DMS53 treated with DMSO at 0.1 percent for 48 hours (cell line): ENCODE measurements around the gene FYCO1.
A peak's percentile ranks its signal among the peaks of the same experiment; 100 is the strongest.

Experiments
- DNase-seq: peaks from one replicate; lab custom pipeline; 2025; ENCODE audit not compliant: unreplicated experiment; lab: John Stamatoyannopoulos, UW

FYCO1 gene

GRCh38 chr3:45944830-45945620 is 50.6 kb downstream of the FYCO1 start:
- DNase-seq = no peak

DNA sequence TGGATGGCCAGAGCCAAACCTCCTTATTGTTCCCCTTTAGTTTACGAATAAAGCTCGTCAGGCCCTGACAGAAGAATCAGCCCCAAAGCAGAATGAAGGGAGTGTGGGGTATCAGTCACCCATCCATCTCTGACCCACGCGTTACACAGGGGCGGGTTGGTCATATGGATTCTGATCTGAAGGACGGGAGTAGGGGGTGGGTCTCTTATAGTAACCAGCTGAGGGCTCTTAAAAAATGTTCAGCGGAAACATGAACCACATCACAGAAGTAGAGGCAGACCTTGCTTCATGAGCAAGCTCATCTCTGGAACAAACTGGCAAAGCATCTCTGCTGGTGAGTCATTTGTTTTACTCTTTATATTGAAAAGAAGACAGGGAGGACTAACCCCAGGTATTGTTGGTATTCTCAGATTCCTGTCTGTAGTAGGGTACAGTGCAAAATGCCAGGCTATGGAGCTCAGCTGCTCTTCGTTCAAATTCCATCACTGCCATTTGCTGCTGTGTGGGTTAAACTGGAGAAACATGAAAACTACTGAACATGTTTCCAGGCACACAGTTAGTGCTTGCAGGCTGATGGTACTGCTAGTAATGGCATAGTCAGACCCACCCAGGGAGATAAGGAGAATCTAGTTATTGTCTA is 52.3 kb downstream of the FYCO1 start, which contains the start of gene CXCR6:
TSS of gene CXCR6 (plus strand) at position 258 of the 640 bp plus-strand sequence. CDS start 3,018 bp downstream, outside the sequence.
- DNase-seq = no peak

DNA sequence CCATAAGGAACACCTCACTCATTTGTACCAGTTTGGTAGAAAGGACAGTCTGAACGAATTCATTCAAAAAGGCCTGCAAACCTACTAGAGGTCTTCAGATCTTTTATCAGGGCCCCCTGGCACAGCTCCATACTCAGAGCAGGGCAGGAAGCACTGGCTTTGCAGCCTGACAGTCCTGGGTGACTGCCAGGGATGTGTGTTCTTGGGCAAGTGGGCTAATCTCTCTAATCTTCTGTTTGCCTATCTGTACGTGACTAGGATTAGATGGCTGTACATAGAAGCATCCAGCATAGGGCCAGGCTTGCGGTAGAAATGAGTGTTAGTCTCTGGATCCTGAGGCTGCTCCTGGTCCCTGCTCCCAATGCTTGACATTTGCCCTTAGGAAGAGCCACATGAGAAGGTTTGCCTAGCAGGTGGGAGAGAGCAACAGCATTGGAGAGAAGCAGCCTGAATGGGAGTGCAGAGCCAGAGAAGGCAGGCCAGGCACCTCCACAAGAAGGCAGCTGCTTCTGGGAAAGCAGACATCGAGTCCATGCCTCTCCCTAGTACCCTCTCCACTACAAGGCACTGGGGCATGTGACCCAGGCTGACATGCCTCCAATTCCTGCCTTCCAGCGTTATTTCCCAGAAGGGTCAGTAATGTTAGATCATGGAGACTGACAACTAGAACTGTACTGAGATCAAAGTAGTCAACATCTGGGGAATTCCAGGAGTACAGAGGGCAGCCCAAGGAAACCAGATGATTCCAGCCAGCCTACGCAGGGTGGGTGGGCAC is 53.4 kb downstream of the FYCO1 start:
- no peak for DNase-seq

GRCh38 chr3:45940781-45941365 is 54.8 kb downstream of the FYCO1 start:
- no peak for DNase-seq

DNA sequence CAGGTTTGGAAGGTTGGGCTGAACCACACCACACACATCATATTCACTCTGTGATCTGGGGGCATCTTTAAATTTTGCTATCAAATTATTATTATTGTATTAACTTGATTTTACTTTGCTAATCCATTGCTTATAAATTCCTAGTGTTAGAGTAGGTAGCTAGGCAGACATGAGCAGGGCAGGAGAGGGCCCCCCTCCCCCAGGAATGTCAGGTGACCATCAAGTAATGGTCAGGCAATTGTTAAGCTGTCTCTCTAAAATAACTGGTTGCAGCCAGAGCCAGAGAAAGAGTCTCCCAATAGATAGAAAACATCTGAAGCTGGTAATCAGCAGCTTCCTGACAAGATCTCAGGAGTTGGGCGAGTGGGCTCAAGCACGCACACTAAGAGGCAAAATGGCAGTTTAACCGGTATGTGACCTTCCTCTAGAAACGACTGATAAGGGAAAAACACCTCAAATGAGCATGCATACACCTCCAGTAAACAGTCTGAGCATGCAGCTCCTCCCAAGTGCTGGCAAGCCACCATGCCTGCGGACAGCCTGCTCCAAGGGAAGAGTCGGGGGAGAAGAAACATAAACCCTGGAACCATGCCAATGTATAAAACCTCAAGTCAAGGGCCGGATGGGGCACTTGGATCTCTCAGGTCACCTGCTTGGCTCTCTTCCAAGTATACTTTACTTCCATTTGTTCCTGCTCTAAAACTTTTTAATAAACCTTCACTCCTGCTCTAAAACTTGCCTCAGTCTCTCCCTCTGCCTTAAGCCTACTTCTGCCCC is 55.4 kb downstream of the FYCO1 start:
- no peak for DNase-seq

GRCh38 chr3:45939341-45939771 is 56.3 kb downstream of the FYCO1 start:
- no peak for DNase-seq

GRCh38 chr3:45938864-45939263 is 56.8 kb downstream of the FYCO1 start:
- DNase-seq = peak; percentile 33

DNA sequence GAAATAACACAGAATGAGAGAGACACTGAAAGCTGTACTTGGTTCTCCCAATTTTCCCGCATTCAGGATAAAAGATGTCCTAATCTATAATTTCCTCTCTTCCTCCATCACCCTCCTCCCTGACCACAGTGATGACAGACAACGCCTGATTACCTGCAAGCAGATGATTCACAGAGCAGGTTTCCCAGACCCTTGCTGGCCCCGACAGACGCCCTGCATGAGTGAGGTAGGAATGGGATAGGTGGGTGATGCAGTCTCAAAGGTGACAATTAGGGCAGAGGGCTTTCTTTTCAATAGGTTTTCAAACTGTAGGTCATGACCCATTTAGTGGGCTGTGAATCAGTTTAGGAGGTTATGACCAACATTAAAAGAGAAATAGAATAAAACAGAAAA is 57.6 kb downstream of the FYCO1 start:
- no peak for DNase-seq

DNA sequence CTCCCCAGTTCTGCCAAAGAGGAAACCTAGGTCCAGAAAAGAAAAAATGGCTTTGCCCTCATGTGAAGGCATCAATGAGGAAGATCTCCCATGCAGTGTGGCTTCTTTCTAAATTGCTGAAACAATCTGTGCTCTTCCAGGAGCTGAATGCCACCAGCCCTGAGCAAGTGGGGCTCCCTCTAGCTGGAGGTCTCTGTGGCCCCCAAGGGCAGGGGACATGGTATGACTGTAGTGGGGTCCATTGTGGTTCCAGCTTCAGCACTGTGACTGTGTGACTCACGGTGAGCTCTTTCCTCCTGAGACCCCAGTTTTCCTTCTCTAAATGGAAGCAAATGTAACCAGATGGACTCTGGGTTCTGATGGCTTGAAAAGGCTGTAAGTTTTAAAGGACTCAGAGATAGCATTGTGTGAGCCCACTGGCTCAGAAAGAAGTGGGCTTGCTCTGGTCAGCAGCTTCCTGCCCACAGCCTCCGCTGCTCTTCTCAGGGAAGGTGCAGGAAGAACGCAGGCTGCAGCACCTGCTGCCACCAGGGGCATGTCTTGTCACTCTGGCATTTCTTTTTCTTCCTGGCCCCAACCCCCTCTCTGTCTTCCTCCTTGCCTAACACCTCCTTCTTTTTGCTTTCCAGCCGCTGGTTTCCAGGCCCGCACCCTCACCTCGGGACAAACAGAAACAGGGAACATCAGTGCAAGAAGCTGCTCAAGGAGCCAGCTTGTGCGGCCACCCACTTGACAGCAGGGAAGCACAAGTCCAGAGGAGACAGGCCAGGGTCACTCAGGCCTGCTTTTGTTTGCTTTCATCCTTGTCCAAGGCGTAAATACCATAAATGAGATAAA is 58.2 kb downstream of the FYCO1 start:
- no peak for DNase-seq

DNA sequence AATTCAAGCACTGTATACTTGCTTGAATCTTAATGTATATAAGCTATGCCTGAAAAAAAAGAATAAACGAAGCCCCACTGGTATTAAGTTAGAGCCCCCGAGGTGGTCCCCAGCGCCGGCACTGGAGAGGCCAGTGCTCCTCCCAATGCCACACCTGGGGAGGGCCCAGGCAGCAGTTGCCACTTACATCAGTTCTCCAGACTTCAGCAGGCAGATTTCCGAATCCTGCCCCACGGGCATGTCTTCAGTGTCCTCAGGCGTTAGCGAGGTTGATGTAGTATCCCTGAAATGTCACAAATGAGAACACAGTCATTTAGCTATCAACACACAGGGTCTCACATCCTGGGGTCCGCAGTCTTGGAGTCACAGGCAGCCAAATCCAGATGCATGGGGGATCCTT is 59.4 kb downstream of the FYCO1 start:
- DNase-seq = no peak

DNA sequence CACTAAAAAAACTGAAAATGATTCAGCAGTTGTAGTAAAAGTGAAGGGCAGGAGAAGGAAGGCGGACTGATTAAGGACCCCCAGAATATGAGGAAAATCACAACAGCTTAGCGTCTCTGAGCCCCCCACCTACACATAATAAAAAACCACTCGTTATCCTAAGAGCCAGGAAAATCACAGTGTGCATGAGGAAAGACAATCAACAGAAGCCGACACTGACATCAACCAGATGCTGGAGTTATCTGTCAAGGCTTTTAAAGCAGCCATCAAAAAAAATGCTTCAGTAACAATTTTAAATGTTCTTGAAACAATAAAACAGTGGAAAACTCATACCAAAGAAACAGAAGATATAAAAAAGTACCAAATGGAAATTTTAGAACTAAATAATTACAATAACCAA is 62.0 kb downstream of the FYCO1 start:
- DNase-seq = no peak

DNA sequence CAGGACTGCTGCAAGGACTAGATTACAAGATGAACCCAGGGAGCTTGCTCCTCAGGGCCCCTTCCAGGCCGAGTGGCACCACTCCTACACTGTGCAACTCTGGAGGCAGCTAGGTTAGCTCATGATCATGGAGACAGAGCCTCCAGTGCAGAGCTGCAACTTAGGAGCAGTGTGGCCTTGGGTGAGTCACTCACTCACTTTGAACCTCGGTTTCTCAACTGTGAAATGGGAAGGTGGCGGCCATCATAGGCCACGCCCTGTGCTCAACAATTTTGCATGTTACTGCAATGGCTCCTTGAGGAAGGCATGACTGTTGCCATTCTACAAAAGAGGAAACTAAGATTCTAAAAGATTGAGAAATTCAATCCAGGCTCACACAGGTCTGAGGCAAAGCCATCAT is 63.5 kb downstream of the FYCO1 start:
- no peak for DNase-seq

GRCh38 chr3:45931496-45931895 is 64.1 kb downstream of the FYCO1 start:
- no peak for DNase-seq

DNA sequence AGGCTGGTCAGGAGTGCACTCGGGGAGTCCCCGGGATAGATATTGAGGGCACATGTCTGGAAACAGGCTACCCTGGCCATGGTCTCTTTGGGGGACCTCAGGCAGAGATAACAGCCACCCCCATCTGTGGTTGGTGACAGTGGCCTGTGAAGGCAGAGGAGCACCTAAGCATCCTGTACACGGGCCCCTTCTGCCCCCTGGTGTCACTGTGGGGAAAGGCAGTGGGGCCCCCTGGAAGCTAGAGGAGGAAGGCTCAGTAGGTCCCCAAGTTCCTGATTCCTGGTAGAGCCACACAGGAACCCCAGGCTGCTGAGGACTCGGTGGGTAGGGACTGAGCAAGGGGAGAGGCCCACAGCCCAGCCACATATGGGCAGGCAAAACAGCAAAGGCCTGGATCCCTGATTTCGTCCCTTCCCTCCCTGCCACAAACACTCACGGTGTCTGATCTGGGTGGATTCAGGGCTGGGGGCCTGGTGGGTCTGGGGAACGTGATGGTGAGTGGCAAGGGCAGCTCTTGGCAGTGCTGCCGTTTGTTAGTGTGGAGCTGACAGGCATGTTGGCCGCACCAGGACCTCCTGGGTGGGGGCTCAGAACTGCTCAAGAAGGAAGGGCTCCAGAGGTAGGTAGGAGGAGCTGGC is 66.5 kb downstream of the FYCO1 start:
- DNase-seq = no peak

GRCh38 chr3:45927881-45928280 is 67.7 kb downstream of the FYCO1 start:
- DNase-seq = no peak

- no peak for DNase-seq
Measured at GRCh38 chr3:45923755-45924154, 71.9 kb downstream of the FYCO1 start.

DNA sequence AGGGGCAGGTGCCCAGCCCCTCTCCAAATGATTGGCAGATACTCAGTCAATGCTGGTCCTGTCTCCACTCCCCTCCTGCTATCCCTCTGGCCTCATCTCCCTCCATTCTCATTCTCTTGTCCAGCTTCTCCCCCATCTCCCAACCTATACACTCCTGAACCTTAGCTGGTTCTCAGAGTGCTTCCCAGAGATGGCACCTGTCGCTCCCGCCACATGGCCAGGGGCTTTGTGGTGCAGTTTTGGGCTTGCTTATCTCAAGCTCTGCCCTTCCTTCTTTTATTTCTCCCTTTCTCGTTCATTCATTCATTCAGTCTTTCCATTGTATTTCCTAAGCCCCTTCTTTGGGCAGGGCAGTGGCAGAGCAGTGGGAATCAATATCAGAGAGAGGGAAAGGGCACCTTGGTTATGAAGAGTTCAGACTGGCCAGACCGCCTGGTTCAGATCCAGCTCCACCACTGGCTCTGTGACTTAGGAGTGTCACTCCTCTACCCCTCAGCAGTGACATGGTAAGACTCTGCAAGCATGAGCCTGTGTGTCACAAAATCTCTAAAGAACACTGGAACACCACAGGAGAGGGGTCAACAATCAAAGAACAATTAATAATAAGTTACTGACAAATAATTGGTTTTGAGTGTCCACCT is 72.6 kb downstream of the FYCO1 start:
- DNase-seq = no peak

DNA sequence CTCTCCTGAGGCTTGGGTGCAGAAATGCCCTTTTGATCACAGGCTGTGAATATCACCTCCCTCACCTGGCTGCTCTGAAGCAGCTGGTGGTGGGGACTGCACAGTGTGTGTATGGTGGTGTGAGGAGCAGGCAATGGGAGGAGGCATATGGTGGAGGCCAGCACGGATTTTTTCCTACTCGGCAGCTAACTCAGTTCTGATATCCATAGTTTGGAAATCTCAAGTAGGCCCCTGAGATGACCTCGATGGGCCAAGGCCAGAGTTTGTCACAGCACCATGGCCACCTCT is 73.6 kb downstream of the FYCO1 start:
- DNase-seq = no peak
